ENCODE measurements around the gene MATN1.

- TF ChIP-seq, protein P1, sequence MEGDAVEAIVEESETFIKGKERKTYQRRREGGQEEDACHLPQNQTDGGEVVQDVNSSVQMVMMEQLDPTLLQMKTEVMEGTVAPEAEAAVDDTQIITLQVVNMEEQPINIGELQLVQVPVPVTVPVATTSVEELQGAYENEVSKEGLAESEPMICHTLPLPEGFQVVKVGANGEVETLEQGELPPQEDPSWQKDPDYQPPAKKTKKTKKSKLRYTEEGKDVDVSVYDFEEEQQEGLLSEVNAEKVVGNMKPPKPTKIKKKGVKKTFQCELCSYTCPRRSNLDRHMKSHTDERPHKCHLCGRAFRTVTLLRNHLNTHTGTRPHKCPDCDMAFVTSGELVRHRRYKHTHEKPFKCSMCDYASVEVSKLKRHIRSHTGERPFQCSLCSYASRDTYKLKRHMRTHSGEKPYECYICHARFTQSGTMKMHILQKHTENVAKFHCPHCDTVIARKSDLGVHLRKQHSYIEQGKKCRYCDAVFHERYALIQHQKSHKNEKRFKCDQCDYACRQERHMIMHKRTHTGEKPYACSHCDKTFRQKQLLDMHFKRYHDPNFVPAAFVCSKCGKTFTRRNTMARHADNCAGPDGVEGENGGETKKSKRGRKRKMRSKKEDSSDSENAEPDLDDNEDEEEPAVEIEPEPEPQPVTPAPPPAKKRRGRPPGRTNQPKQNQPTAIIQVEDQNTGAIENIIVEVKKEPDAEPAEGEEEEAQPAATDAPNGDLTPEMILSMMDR (IDR thresholded peaks at IDR 0.05), result peak in 1 of 4 experiments; percentile 27
- TF ChIP-seq POLR2A (IDR thresholded peaks at IDR 0.05), result no peak
Measured at GRCh38 chr1:30715216-30715615, 8.2 kb downstream of the MATN1 start.

All from uterus (tissue), 2 donors.